ENCODE results near the gene ANAPC4. TPM values are rescaled to one million over a fixed set of nuclear protein-coding genes. Genes with fewer than 3 reads are reported as not detected.

ANAPC4 gene
- total RNA-seq, 4 donors from 2014 or later, result 16.9 to 72.1 (median 21.1) TPM

DNA sequence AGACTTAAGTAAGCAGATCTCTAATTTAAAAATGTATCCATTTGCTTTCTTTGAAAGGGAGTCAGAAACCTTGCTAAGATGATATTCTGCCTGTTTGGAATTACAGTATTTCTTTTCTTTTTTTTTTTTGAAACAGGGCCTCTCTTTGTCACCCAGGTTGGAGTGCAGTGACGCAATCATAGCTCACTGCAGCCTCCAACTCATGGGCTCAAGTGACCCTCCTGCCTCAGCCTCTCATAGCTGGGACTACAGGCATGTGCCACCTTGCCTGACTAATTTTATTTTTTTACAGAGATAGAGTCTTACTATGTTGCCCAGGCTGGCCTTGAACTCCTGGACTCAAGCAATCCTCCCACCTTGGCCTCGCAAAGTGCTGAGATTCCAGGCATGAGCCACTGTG is 40.0 kb downstream of the ANAPC4 start:
- H3K27me3 ChIP-seq, result no peaks in the 10 kb centered on the region
- TF ChIP-seq POLR2A (IDR thresholded peaks at IDR 0.05) (no peak), POLR2AphosphoS5 (IDR thresholded peaks at IDR 0.05) (no peak), EP300 (IDR thresholded peaks at IDR 0.05) (no peak)
- TF ChIP-seq, protein P1, sequence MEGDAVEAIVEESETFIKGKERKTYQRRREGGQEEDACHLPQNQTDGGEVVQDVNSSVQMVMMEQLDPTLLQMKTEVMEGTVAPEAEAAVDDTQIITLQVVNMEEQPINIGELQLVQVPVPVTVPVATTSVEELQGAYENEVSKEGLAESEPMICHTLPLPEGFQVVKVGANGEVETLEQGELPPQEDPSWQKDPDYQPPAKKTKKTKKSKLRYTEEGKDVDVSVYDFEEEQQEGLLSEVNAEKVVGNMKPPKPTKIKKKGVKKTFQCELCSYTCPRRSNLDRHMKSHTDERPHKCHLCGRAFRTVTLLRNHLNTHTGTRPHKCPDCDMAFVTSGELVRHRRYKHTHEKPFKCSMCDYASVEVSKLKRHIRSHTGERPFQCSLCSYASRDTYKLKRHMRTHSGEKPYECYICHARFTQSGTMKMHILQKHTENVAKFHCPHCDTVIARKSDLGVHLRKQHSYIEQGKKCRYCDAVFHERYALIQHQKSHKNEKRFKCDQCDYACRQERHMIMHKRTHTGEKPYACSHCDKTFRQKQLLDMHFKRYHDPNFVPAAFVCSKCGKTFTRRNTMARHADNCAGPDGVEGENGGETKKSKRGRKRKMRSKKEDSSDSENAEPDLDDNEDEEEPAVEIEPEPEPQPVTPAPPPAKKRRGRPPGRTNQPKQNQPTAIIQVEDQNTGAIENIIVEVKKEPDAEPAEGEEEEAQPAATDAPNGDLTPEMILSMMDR (IDR thresholded peaks at IDR 0.05), result no peak
- H3K4me1 ChIP-seq, result no peaks in the 10 kb centered on the region
- H3K4me3 ChIP-seq, result no peak overlapping the region
- DNase-seq (ENCODE audit: low spot score in 2 of 2), result no peak
- H3K9me3 ChIP-seq, result no peaks in the 10 kb centered on the region
- 99% methylated on average over 2 of the region's 2 CpGs for WGBS
- no peak overlapping the region for H3K27ac ChIP-seq
- H3K36me3 ChIP-seq, result peaks cover 71% of the 10 kb centered on the region

- 96% methylated on average over 1 of the region's 1 CpG for WGBS
- no peak overlapping the region for H3K27ac ChIP-seq
- TF ChIP-seq POLR2AphosphoS5 (IDR thresholded peaks at IDR 0.05) (no peak), POLR2A (IDR thresholded peaks at IDR 0.05) (no peak), EP300 (IDR thresholded peaks at IDR 0.05) (no peak)
- TF ChIP-seq, protein P1 (IDR thresholded peaks at IDR 0.05), result no peak
- no peaks in the 10 kb centered on the region for H3K9me3 ChIP-seq
- H3K4me1 ChIP-seq, result no peaks in the 10 kb centered on the region
- no peak for DNase-seq (ENCODE audit: low spot score in 2 of 2)
- no peak overlapping the region for H3K4me3 ChIP-seq
- H3K27me3 ChIP-seq, result no peaks in the 10 kb centered on the region
- H3K36me3 ChIP-seq, result peaks cover 38% of the 10 kb centered on the region
Observed at GRCh38 chr4:25420931-25421330, 43.9 kb downstream of the ANAPC4 start.

- Histone ChIP-seq H3K27me3 (no peaks in the 10 kb centered on the region), H3K4me1 (no peaks in the 10 kb centered on the region), H3K36me3 (peaks cover 29% of the 10 kb centered on the region), H3K4me3 (no peak overlapping the region), H3K27ac (no peak overlapping the region), H3K9me3 (no peaks in the 10 kb centered on the region)
- WGBS, result 42% methylated on average over 5 of the region's 5 CpGs
- no peak for DNase-seq (ENCODE audit: low spot score in 2 of 2)
- TF ChIP-seq EP300 (IDR thresholded peaks at IDR 0.05) (no peak), POLR2AphosphoS5 (IDR thresholded peaks at IDR 0.05) (no peak), POLR2A (IDR thresholded peaks at IDR 0.05) (no peak)
- TF ChIP-seq, protein P1 (IDR thresholded peaks at IDR 0.05), result no peak
Observed at GRCh38 chr4:25421816-25422525, 44.9 kb downstream of the ANAPC4 start.

- no peak for TF ChIP-seq EP300 (IDR thresholded peaks at IDR 0.05)
- no peak for TF ChIP-seq POLR2A (IDR thresholded peaks at IDR 0.05)
- TF ChIP-seq, protein P1 (IDR thresholded peaks at IDR 0.05), result no peak
- TF ChIP-seq POLR2AphosphoS5 (IDR thresholded peaks at IDR 0.05), result no peak
- H3K9me3 ChIP-seq, result no peaks in the 10 kb centered on the region
- no peak for DNase-seq (ENCODE audit: low spot score in 2 of 2)
- peaks cover 13% of the 10 kb centered on the region for H3K36me3 ChIP-seq
- H3K4me1 ChIP-seq, result no peaks in the 10 kb centered on the region
- 100% methylated on average over 1 of the region's 1 CpG for WGBS
- no peak overlapping the region for H3K4me3 ChIP-seq
- no peak overlapping the region for H3K27ac ChIP-seq
- H3K27me3 ChIP-seq, result no peaks in the 10 kb centered on the region
Observed at GRCh38 chr4:25423548-25423947, 46.5 kb downstream of the ANAPC4 start.

DNA sequence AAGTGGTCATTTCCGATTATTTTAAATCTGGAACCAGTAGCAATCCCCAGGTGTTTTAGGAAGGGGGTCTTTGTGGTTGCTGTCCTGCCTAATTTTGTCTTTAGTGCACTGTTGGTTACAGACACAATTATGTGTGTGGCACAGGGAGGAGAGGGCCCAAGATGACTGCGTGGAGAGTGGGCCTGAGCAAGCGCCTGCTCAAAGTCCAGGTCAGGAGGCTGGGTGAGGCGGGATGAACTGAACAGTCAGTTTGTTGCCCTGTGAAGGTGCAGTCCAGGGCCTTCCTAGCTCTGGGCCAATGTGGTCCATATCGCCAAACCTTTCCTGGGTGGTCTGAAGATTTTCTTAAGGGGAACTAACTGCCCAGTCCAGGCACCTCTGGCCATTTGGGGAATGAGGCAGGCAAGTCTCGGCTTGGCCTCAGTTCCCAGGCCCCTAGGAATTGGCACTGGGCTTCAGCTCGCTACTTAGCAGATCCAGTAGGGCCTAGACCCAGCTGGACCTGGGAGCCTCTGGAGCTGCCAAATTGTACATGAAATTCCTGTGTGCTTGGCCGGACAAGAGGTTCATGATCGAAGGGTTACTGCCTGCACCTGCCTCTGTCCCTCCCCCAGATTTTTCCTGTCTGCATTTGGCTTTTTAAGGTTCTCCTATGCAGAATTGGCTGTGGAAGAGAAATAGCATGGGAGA is 47.6 kb downstream of the ANAPC4 start:
- Histone ChIP-seq H3K4me1 (no peaks in the 10 kb centered on the region), H3K27ac (no peak overlapping the region), H3K9me3 (no peaks in the 10 kb centered on the region), H3K36me3 (peaks cover 2% of the 10 kb centered on the region), H3K27me3 (no peaks in the 10 kb centered on the region), H3K4me3 (no peak overlapping the region)
- no peak for TF ChIP-seq POLR2A (IDR thresholded peaks at IDR 0.05)
- TF ChIP-seq EP300 (IDR thresholded peaks at IDR 0.05), result no peak
- TF ChIP-seq, protein P1 (IDR thresholded peaks at IDR 0.05), result no peak
- TF ChIP-seq POLR2AphosphoS5 (IDR thresholded peaks at IDR 0.05), result no peak
- DNase-seq (ENCODE audit: low spot score in 2 of 2), result no peak
- 69% methylated on average over 9 of the region's 9 CpGs for WGBS
